Measurements from ENCODE around the gene HACD4. TPM values are rescaled to one million over a fixed set of nuclear protein-coding genes. Genes with fewer than 3 reads are reported as not detected.

The HACD4 gene
- total RNA-seq, 4 donors from 2014 or later: 1.3 to 9.3 (median 5.6) TPM

- no peak for TF ChIP-seq CTCF (IDR thresholded peaks at IDR 0.05; ENCODE audit: low read depth)
Observed at GRCh38 chr9:20987521-20987920, 43.9 kb downstream of the HACD4 start.

GRCh38 chr9:20985851-20986600, 45.4 kb downstream of the HACD4 start:
- TF ChIP-seq CTCF (IDR thresholded peaks at IDR 0.05; ENCODE audit: low read depth): no peak

- no peak for TF ChIP-seq CTCF (IDR thresholded peaks at IDR 0.05; ENCODE audit: low read depth)
Observed at GRCh38 chr9:20984506-20984905, 46.9 kb downstream of the HACD4 start.

GRCh38 chr9:20981486-20981885, 50.0 kb downstream of the HACD4 start:
- no peak for TF ChIP-seq CTCF (IDR thresholded peaks at IDR 0.05; ENCODE audit: low read depth)

GRCh38 chr9:20980832-20981455, 50.5 kb downstream of the HACD4 start:
- no peak for TF ChIP-seq CTCF (IDR thresholded peaks at IDR 0.05; ENCODE audit: low read depth)

GRCh38 chr9:20978249-20978648, 53.2 kb downstream of the HACD4 start:
- no peak for TF ChIP-seq CTCF (IDR thresholded peaks at IDR 0.05; ENCODE audit: low read depth)

- TF ChIP-seq CTCF (IDR thresholded peaks at IDR 0.05; ENCODE audit: low read depth): no peak
Observed at GRCh38 chr9:20972684-20973083, 58.8 kb downstream of the HACD4 start.
